CD4-positive, alpha-beta T cell treated with Interleukin-2 at 100 ng/mL for 4 hours (primary cell): ENCODE measurements around the gene GKN1.

Source experiments
- DNase-seq: peaks from one replicate; pipeline ENCODE4 v3.0.0-alpha.2; 2020; ENCODE audit warnings: low spot score

GKN1 gene

DNA sequence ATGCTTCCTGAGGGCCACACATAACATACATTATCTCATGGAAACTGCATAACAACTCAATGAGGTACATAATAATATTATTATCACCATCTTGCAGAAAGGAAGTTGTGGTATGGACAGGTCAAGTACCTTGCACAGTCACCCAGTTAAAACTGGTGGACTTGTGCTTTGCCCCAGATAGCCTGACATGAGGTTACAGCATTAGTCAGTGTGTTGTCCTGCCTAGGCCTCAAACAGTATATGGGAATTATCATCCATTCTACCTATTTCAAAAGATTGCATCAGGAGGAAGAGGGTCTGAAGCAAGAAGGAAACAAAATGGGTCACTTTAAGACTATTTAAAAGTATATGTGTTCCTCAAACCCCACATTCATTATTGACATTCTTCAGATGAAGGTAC is 33.2 kb downstream of the GKN1 start:
- DNase-seq: no peak

DNA sequence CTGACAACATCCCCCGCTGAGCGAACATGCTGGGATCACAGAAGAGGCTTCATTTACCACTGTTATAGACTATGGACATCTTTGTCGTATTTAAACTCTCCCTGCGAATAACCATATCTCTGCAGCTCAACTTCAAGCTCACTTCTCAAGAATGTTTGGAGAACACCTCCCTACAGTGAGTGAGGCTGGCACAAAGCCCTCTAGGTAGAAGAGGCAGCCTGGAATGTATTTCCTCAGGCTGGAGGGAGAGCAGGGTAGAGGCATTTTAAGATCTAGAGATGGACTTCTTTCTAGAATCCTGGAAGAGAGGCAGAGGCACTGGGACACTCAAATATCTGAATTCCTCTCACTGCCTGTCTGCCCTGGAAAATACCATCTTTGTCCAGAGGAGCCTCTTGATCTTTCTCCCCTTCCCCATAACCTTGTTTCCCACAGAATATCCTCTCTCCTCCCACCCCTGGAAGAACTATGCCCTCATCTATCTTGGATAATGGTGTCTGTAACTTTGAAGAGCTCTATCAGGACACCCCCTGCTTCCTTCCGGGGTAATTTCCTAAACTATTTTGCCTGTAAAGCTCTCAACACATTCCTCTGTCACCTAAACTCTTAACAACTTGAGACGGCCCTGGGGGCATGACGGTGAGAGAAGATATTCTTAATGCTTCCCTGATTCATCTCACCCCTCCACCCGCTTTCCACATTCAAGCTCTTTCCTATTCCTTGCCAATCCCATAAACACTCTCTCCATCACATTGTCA is 36.2 kb downstream of the GKN1 start:
- no peak for DNase-seq

DNA sequence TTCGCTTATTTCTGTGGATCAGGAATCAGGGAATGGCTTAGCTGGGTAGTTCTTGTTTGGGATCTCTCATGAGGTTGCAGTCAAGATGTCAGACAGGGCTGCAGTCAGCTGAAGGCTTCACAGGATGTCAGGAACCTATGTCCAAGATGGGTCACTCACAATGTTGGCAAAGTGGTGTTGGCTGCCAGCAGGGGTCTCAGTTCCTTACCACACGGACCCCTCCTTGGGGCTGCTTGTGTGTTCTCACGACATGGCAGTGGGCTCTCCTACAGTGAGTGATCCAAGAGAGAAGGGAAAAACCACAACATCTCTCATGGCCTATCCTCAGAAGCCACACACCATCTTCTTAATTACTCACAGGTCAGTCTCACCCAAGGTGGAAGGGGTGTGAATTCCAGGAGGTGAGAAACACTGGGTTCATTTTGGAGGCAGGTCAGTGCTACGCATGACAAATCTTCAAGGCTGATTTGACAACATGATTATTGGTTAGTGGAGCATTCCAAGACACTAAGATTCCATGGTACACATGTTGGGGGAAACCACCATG is 37.2 kb downstream of the GKN1 start:
- DNase-seq: no peak

DNA sequence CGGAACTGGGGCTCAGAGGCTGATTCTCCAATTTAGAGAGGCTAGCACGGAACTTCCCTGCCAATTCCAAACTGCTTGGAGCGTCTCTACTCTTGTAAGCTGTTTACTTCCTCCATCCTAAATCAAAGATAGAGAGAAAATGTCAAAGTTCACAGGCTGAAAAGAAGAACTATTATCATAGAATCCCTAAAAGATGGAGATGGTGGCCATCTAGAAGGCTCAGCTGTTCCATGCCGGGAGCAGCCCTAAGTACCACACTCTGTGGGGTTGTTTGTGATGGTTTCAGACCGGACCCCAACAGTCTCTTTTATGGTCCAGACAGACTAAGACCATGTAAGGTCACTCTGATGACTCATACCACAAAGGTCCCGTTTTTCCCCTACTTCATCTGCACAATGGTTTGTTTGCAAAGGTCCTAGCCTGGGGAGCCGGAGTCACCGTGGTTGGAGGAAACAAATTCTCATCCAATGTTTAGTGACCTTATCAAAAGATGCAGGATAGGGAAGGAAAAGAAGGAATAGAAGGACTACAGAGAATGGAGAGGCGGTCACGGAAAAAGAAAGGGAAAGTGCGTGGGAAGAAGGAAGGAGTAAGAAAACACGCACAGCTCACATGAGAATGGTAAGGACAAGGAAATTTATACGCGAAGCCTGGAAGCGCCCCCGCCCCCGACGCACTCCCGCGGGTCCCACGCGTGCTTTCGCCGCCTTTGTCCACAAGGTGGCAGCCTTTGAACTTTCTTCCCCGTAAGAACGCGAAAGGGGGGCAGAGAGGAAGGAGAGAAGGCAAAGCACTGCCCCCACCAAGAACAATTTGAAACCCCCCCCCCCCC is 38.1 kb downstream of the GKN1 start:
- DNase-seq: peak; percentile 42

DNA sequence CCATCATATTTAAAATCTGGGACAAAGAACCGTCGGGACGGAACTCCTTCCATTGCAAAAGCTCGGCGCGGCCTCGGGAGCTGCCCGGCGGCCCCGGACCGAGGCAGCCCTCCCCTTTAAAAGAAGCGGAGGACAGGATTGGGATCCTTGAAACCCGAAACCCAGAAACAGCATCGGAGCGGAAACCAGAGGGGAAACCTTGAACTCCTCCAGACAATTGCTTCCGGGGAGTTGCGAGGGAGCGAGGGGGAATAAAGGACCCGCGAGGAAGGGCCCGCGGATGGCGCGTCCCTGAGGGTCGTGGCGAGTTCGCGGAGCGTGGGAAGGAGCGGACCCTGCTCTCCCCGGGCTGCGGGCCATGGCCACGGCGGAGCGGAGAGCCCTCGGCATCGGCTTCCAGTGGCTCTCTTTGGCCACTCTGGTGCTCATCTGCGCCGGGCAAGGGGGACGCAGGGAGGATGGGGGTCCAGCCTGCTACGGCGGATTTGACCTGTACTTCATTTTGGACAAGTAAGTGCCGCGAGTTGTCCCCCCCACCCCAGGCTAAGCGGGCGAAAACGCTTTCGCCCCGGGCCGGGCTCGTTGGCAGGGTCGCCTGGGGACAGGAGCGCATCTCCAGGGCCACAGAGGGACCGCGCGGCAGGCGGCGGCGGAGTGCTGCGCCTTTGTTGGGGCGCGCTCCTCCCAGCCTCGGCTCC is 38.9 kb downstream of the GKN1 start, which contains the start of gene ANTXR1:
Gene ANTXR1, plus strand, starts transcription at position 38 of the 698 bp plus-strand sequence. Its CDS starts 321 bp downstream, at position 359.
- DNase-seq: no peak

DNA sequence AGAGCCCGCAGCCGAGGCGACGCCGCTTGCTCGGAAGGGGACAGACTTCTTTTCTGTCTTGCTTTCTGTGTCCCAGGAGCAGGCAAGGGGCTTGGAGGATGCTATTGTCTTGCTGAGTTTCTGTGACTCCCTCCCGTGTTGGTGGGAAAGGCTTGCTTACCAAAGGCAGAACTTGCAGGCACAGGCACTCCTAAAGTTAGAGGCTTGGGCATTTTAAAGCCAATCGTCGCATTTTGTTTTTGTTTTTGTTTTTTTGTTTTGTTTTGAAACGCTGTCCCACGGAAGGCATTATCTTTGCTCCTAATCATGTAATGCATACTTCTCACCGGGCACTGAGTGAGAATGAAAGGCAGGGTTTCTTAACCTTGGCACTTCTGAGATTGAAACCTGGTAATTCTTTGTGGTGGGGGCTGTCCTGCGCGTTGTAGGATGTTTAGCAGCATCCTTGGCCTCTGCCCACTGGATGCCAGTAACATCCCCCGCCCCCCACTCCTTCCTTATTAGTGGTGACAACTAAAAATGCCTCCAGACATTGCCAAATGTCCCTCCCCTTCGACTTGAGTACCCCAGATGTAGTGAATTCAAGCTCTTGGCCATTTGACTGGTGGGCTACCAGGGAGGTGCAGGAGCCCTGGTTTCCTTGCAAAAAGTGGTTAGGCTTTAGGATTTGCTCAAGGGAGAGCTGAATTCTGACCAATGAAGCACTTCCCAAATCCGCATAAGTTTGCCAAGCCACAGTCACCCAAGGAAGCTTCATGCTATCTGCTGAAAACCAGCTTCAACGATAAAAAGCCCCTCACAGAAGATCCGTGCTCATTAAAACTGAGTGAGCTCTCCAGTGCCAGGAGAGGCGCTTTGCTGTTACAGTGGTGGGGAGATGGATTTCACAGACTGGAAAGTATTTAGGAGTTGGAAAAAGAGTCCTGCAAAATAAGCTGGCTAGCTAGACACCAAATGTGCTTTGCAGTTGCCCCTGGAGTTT is 39.7 kb downstream of the GKN1 start:
- no peak for DNase-seq

DNA sequence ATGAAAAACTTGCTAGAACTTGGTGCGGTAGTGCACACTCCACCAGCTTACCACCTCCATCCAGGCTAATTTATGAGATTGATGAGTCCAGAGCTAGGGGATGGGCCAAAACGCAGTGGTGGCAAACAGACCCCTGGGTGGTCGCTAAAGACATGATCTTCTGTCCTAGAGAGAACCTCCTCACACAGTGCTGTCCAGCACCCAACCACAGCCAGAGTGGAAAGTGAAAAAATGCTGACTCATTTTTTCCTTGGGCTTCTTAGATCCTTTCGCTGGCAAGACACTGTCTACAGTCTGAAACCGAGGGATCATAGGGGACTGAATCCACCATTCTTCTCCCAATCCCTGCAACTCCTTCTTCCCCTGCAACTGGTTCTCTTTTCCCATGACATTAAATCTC is 42.6 kb downstream of the GKN1 start:
- DNase-seq: no peak

DNA sequence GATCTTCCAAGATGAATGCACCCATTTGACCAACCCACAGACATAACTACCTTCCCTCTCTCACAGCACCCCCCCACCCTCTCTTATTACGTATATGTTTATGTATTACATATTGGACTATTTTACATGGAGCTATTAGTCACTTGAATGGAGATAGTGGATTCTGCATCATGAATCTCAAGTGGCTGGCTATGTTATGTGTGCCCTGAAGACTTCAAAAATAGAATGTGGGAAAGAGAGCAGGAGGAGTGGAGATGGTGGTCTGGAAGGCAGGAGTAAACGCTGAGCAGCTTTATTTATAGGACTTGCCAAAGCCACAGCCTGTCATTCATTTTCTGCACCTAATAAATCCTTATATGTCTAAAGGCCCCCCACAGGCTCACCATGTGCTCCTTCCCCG is 43.4 kb downstream of the GKN1 start:
- no peak for DNase-seq

DNA sequence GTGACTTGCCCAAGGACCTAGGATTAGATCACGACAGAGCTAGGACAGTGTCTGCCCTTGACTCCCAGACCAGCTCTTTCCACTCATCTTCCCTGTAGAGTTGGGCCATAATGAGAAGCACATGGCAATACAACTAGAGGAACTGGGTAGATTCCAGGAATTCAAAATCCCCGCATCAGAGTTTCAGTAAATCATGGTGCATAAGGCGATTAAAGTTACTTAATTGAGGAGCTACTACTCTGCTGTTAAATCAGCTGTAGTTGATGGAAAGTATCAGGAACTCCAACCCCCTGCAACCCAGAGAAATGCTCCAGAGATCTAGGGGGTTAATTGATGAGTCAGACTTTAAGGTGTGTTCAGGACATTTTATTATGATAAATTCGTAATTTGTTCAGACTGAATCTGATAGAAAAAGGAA is 44.3 kb downstream of the GKN1 start:
- DNase-seq: no peak

DNA sequence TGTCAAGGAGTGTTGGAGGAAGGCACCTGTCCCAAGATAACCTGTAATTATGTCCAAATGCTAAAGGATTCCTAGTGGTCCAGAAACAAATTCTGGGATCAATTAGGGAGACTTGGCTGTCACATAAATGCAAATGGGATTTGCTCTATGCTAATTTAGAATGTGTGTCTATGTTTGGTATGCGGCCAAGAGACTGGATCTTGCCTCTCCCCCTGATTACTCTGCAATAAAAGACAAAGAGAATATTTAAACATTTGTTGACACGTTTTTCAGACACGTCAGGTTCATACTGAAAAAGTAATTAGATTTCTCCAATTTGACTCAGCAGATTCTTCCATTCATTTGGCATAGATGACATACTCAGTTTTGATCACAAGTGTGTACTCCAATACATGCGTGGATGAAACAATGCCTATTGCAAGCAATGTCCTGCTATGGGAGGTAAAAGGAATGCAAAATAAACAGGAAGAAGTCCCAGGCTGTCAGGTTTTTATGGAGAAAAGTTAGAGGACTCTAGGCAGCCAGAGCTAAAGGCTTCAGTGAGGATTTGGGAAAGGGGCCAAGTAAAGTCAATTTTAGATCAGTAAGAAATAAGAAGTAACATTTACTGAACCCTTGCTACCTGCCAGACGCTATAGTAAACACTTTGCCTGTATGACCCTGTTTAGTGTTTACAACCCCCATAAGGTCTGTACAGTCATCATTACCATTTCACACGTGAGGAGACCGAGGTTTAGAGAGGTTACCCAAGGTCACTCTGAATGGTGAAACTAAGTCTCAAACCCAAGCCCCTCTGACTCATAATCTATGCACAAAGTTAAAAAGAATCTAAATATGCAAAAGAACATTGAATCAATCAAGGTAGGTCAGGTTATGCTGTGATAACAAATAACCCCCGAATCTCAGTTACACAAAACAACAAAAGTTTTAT is 46.3 kb downstream of the GKN1 start:
- no peak for DNase-seq

DNA sequence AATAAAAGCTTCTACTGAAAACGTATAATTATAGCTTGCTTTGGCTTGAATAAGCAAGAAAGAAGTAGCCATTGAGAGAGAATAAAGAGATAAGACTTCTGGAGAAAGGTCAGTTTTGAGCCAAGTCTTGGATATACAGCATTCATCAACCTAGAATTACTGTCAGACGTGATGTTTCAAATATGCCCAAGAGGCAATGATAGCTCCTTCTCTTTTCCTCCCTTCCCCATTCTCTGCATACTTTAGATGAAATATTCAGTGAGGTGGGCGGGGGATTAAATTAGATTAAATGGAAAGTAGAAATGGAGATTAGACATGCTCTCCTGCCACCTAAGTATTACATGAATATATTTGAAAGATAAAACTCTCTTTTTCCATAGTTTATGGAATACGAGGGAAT is 47.3 kb downstream of the GKN1 start:
- no peak for DNase-seq

DNA sequence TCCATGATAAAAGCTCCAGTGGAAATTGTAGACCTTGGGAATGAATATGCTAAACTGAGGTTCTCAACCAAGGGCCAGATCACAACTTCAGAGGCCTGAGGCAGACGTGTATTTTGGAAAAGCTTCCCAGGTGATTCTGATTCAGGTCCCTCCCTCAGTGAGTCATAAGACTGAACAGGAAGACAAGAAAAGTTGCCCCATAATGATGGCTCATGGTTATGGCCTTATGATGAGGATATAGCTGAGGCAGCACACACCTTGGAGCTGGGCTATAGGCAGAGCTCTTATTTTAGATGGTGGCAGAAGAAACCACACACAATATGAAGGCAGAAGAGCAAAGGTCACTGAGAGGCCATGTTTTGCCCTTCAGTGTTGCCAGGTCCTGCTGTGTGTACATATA is 48.1 kb downstream of the GKN1 start:
- no peak for DNase-seq

DNA sequence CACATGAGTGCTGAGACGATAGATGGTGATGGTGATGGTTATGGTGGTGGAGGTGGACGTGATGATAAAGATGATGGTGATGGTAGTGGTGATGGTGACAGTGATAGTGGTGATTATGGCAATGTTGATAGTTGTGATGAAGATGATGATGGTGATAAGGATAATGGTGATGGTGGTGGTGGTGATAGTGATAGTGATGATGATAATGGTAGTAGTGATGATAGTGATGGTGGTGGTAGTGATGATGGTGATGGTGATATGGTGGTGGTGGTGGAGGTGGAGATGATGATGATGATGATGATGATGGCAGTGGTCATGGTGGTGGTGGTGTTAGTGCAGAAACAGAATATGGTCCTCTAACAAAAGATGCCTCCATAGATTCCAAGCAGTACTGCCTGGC is 48.8 kb downstream of the GKN1 start:
- DNase-seq: no peak

DNA sequence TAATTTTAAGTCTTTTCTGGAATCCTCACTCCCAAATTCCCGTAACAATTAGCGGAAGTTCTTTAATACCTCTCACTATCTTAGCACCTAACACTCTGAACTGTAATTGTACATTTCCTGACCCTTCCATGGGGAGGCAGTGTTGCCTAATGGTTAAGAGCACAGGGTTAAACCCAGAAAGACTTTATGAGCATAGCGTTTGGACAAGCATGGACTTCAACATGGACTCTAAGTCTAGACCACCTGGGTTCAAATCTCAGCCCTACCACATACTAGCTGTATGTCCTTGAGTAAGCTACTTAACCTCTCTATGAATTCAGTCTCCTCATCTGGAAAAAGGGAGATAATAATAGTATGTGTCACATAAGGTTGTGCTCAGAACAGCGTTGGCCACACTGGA is 51.6 kb downstream of the GKN1 start:
- DNase-seq: peak; percentile 25

DNA sequence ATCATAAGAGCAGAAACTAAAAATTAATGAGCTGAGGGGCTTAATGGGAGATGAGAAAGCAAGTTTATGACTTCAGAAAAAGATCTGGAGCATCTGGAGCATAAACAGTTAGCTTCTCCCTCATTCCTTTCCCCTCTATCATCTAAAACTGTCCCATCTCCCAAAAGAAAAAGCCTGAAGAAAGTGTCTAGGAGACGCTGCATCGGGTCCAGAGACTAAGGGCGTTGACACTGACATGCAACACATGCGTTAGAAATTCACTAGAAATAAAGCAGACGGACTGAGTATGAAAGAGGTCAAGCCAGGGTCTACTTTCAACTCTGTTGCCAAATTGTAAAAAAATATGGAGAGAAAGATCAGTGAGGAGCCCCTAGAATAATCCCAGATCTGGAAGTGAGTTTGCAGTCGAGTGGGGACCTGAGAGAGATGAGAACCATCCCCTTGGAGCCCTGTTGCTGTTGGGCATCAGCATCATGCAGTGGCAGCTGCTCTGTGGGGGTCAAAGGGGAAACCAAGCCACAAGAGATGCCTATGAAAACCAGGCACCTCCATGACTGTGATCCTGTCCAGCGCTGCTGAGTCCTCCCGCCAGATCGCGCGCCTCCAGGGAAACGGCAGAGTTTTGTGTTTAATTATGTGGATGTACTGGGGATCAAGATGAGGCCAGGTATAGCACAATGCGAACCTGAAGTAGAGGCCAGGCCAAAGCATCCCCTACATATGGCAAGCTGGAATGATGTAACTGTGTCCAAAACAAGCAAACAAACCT is 52.4 kb downstream of the GKN1 start:
- no peak for DNase-seq
